Colonic mucosa (tissue), 4 donors: ENCODE measurements around the gene ARL15. TPM values are rescaled to one million over a fixed set of nuclear protein-coding genes. Genes with fewer than 3 reads are reported as not detected.

Experiments used
- DNase-seq: peaks from one replicate; pipeline ENCODE4 v3.0.0-alpha.2; 2020
- H3K27ac ChIP-seq: fragments of 200-600 bp; one replicate; pipeline ENCODE4 v1.8.0; 2021
- H3K27me3 ChIP-seq: fragments of 200-600 bp; one replicate; pipeline ENCODE4 v1.8.0; 2021
- H3K36me3 ChIP-seq: fragments of 200-600 bp; one replicate; pipeline ENCODE4 v1.8.0; 2021
- H3K4me1 ChIP-seq: fragments of 200-600 bp; one replicate; pipeline ENCODE4 v1.8.0; 2021; ENCODE audit warnings: mild to moderate bottlenecking
- H3K4me3 ChIP-seq: fragments of 200-600 bp; one replicate; pipeline ENCODE4 v1.8.0; 2021
- H3K9ac ChIP-seq, 2 donors: one replicate each; pipeline ENCODE4 v1.7.0; 2013; ENCODE audit warnings: control low read depth in 2 of 2, low read depth in 2 of 2, low read length in 2 of 2
- H3K9me3 ChIP-seq: fragments of 200-600 bp; one replicate; pipeline ENCODE4 v1.8.0; 2021
- CTCF ChIP-seq: fragments of 200-600 bp; IDR thresholded peaks from one replicate; pipeline ENCODE4 v1.8.0; 2022; ENCODE audit warnings: antibody characterized with exemption, mild to moderate bottlenecking
- intact Hi-C: fragments of 100-400 bp; cut with DNase I; formaldehyde crosslinking; loops from one replicate; pipeline ENCODE4 v1.14.1; 2022
- total RNA-seq, 2 donors: library from RNA; stranded (reverse); fragmentation: NEBNext Ultra II Directional in 1 of 2; extraction: Animal tissue kit (Norgen Biotek cat#: 25700) in 1 of 2; gene quantifications; one replicate each; pipeline ENCODE4 v1.2.1, GENCODE V29; 2021
- donor health status: healthy.
- donor health status: DM: no; HTN: no; CAD: no.
- donor health status: DM: no; HTN: no; CAD: no.

ARL15 gene
- total RNA-seq, 2 donors from 2014 or later = 18.4 to 35.1 TPM

GRCh38 chr5:54091307-54092130, 218.9 kb downstream of the ARL15 start:
- intact Hi-C loops = no loop called here
- no peak for DNase-seq

GRCh38 chr5:54090495-54091120, 219.8 kb downstream of the ARL15 start:
- Histone ChIP-seq H3K27me3 (no peaks in the 10 kb centered on the region), H3K9ac (no peak overlapping the region), H3K36me3 (no peaks in the 10 kb centered on the region), H3K4me3 (no peak overlapping the region), H3K27ac (no peak overlapping the region), H3K9me3 (no peaks in the 10 kb centered on the region), H3K4me1 (no peaks in the 10 kb centered on the region)
- DNase-seq = no peak
- intact Hi-C loops = no loop called here
- TF ChIP-seq CTCF = no peak

More at GRCh38 chr5:54091307-54092130, 218.9 kb downstream of the ARL15 start:
- no peaks in the 10 kb centered on the region for H3K36me3 ChIP-seq
- H3K27me3 ChIP-seq = no peaks in the 10 kb centered on the region
- TF ChIP-seq CTCF = no peak
- no peak overlapping the region for H3K9ac ChIP-seq
- H3K9me3 ChIP-seq = no peaks in the 10 kb centered on the region
- no peak overlapping the region for H3K4me3 ChIP-seq
- H3K4me1 ChIP-seq = no peaks in the 10 kb centered on the region
- no peak overlapping the region for H3K27ac ChIP-seq

GRCh38 chr5:54088081-54088480, 222.3 kb downstream of the ARL15 start:
- intact Hi-C loops = no loop called here
- H3K4me1 ChIP-seq = no peaks in the 10 kb centered on the region
- TF ChIP-seq CTCF = no peak
- H3K9ac ChIP-seq = no peak overlapping the region
- no peak overlapping the region for H3K4me3 ChIP-seq
- H3K36me3 ChIP-seq = no peaks in the 10 kb centered on the region
- no peaks in the 10 kb centered on the region for H3K9me3 ChIP-seq
- DNase-seq = no peak
- H3K27ac ChIP-seq = no peak overlapping the region
- no peaks in the 10 kb centered on the region for H3K27me3 ChIP-seq

- Histone ChIP-seq H3K36me3 (no peaks in the 10 kb centered on the region), H3K4me3 (no peak overlapping the region), H3K27me3 (no peaks in the 10 kb centered on the region), H3K4me1 (no peaks in the 10 kb centered on the region), H3K27ac (no peak overlapping the region), H3K9me3 (no peaks in the 10 kb centered on the region), H3K9ac (no peak overlapping the region)
- DNase-seq = no peak
- TF ChIP-seq CTCF = no peak
- intact Hi-C loops = no loop called here
These were observed 222.9 kb downstream of the ARL15 start for GRCh38 chr5:54087436-54087835.

GRCh38 chr5:54086191-54086590, 224.2 kb downstream of the ARL15 start:
- Histone ChIP-seq H3K36me3 (no peaks in the 10 kb centered on the region), H3K9ac (no peak overlapping the region), H3K4me1 (no peaks in the 10 kb centered on the region), H3K4me3 (no peak overlapping the region), H3K27ac (no peak overlapping the region), H3K27me3 (no peaks in the 10 kb centered on the region), H3K9me3 (no peaks in the 10 kb centered on the region)
- no peak for TF ChIP-seq CTCF
- intact Hi-C loops = no loop called here
- DNase-seq = no peak
